Muscle of leg (tissue), 11 donors: ENCODE data around the gene MRPL54. TPM values are rescaled to one million over a fixed set of nuclear protein-coding genes. Genes with fewer than 3 reads are reported as not detected.
A peak's percentile ranks its signal among the peaks of the same experiment; 100 is the strongest.

Experiments used
- DNase-seq: peaks from one replicate; pipeline ENCODE4 v3.0.0; 2013
- H3K27ac ChIP-seq: one replicate; pipeline ENCODE4 v1.5.1; 2013; ENCODE audit warnings: mild to moderate bottlenecking, low read length, control low read depth
- H3K27me3 ChIP-seq: one replicate; pipeline ENCODE4 v1.6.1; 2013; ENCODE audit warnings: low read length; ENCODE audit not compliant: control insufficient read depth, insufficient read depth
- H3K36me3 ChIP-seq: one replicate; pipeline ENCODE4 v1.6.1; 2013; ENCODE audit warnings: low read length; ENCODE audit not compliant: control insufficient read depth, insufficient read depth
- H3K4me1 ChIP-seq: one replicate; pipeline ENCODE4 v1.6.1; 2013; ENCODE audit warnings: low read length; ENCODE audit not compliant: control insufficient read depth, insufficient read depth
- H3K4me3 ChIP-seq: one replicate; pipeline ENCODE4 v1.5.1; 2013; ENCODE audit warnings: low read length, control low read depth
- H3K9me3 ChIP-seq: replicated peaks from 2 replicates; pipeline ENCODE4 v1.6.1; 2013; ENCODE audit warnings: low read depth, low read length; ENCODE audit not compliant: control insufficient read depth
- WGBS: methylation state at CpG from one replicate; pipeline ENCODE4 v1.1.5; 2013; ENCODE audit warnings: missing lambda C conversion rate; ENCODE audit not compliant: insufficient coverage; 5-methylcytosine and 5-hydroxymethylcytosine counted together
- polyA plus RNA-seq, 8 donors: library from polyadenylated mRNA; unstranded; fragments of 120-200 nt; gene quantifications; one replicate each; pipeline versions ENCODE4 v1.2.1 to v1.2.3, GENCODE V29; 2013; ENCODE audit warnings: inconsistent platforms in 1 of 8, low replicate concordance in 1 of 8; ENCODE audit not compliant: insufficient read length in 8 of 8, insufficient read depth in 1 of 8
- total RNA-seq: library from RNA; stranded (reverse); fragments of 120-200 nt; gene quantifications from one replicate; pipeline ENCODE4 v1.2.4, GENCODE V29; 2013

Gene MRPL54
- total and polyA plus RNA-seq, 9 donors = 22.6 to 61.4 (median 30.7) TPM

GRCh38 chr19:3784607-3785450 lies 22.3 kb downstream of the MRPL54 start:
- 20% methylated on average over 14 of the region's 25 CpGs for WGBS
- peaks cover 20% of the 10 kb centered on the region for H3K9me3 ChIP-seq

GRCh38 chr19:3785451-3785937 lies 23.0 kb downstream of the MRPL54 start:
- Histone ChIP-seq H3K4me1 (peaks cover 4% of the 10 kb centered on the region), H3K27ac (no peak overlapping the region), H3K4me3 (peak overlapping the region; percentile 5), H3K36me3 (no peaks in the 10 kb centered on the region), H3K27me3 (peaks cover 40% of the 10 kb centered on the region), H3K9me3 (peaks cover 20% of the 10 kb centered on the region)
- no peak for DNase-seq
- under 1% methylated on average over 40 of the region's 47 CpGs for WGBS

More at GRCh38 chr19:3784607-3785450, 22.3 kb downstream of the MRPL54 start:
- no peaks in the 10 kb centered on the region for H3K36me3 ChIP-seq
- peaks cover 38% of the 10 kb centered on the region for H3K27me3 ChIP-seq
- H3K4me1 ChIP-seq = peaks cover 4% of the 10 kb centered on the region
- peak overlapping the region; percentile 5 for H3K4me3 ChIP-seq
- DNase-seq = no peak
- H3K27ac ChIP-seq = no peak overlapping the region

GRCh38 chr19:3785938-3786824 lies 23.7 kb downstream of the MRPL54 start, which contains the start of gene MATK:
TSS of gene MATK (minus strand) at chr19:3786381. CDS start at chr19:3785135, 1,246 bp downstream.
- DNase-seq = no peak
- H3K27ac ChIP-seq = no peak within 1 kb of the TSS
- WGBS = under 1% methylated on average over 68 of the region's 101 CpGs
- peak within 1 kb of the TSS; percentile 5 for H3K4me3 ChIP-seq
- no peaks in the 10 kb centered on the region for H3K36me3 ChIP-seq
- peaks cover 20% of the 10 kb centered on the region for H3K9me3 ChIP-seq
- H3K4me1 ChIP-seq = peaks cover 4% of the 10 kb centered on the region
- peaks cover 40% of the 10 kb centered on the region for H3K27me3 ChIP-seq

- peaks cover 4% of the 10 kb centered on the region for H3K4me1 ChIP-seq
- H3K27ac ChIP-seq = no peak overlapping the region
- no peak for DNase-seq
- peaks cover 2% of the 10 kb centered on the region for H3K9me3 ChIP-seq
- 40% methylated on average over 9 of the region's 16 CpGs for WGBS
- H3K27me3 ChIP-seq = peaks cover 30% of the 10 kb centered on the region
- H3K4me3 ChIP-seq = no peak overlapping the region
- H3K36me3 ChIP-seq = no peaks in the 10 kb centered on the region
Observed at GRCh38 chr19:3788996-3789778, 26.7 kb downstream of the MRPL54 start.

GRCh38 chr19:3790209-3790734 lies 27.8 kb downstream of the MRPL54 start:
- Histone ChIP-seq H3K4me1 (peaks cover 4% of the 10 kb centered on the region), H3K27ac (no peak overlapping the region), H3K36me3 (no peaks in the 10 kb centered on the region), H3K4me3 (no peak overlapping the region), H3K9me3 (peaks cover 2% of the 10 kb centered on the region), H3K27me3 (peaks cover 19% of the 10 kb centered on the region)
- WGBS = 55% methylated on average over 6 of the region's 6 CpGs
- DNase-seq = no peak

- no peaks in the 10 kb centered on the region for H3K4me1 ChIP-seq
- no peaks in the 10 kb centered on the region for H3K36me3 ChIP-seq
- no peak overlapping the region for H3K4me3 ChIP-seq
- H3K27ac ChIP-seq = no peak overlapping the region
- WGBS = 80% methylated on average over 1 of the region's 7 CpGs
- peaks cover 13% of the 10 kb centered on the region for H3K27me3 ChIP-seq
- peaks cover 2% of the 10 kb centered on the region for H3K9me3 ChIP-seq
- no peak for DNase-seq
Observed at GRCh38 chr19:3790941-3791340, 28.5 kb downstream of the MRPL54 start.

GRCh38 chr19:3792114-3792513 lies 29.6 kb downstream of the MRPL54 start:
- Histone ChIP-seq H3K4me1 (no peaks in the 10 kb centered on the region), H3K9me3 (peaks cover 9% of the 10 kb centered on the region)
- WGBS = no CpG with 5 or more reads among the region's 3 CpGs

GRCh38 chr19:3793799-3794198 lies 31.3 kb downstream of the MRPL54 start:
- Histone ChIP-seq H3K27ac (no peak overlapping the region), H3K4me3 (no peak overlapping the region), H3K4me1 (no peaks in the 10 kb centered on the region), H3K27me3 (peaks cover 2% of the 10 kb centered on the region), H3K36me3 (no peaks in the 10 kb centered on the region), H3K9me3 (peaks cover 9% of the 10 kb centered on the region)
- 94% methylated on average over 2 of the region's 3 CpGs for WGBS
- DNase-seq = no peak

More at GRCh38 chr19:3792114-3792513, 29.6 kb downstream of the MRPL54 start:
- Histone ChIP-seq H3K27me3 (peaks cover 3% of the 10 kb centered on the region), H3K27ac (no peak overlapping the region), H3K36me3 (no peaks in the 10 kb centered on the region), H3K4me3 (no peak overlapping the region)
- no peak for DNase-seq

- no peaks in the 10 kb centered on the region for H3K36me3 ChIP-seq
- peaks cover 17% of the 10 kb centered on the region for H3K27me3 ChIP-seq
- H3K4me3 ChIP-seq = no peak overlapping the region
- DNase-seq = no peak
- no CpG with 5 or more reads among the region's 2 CpGs for WGBS
- peaks cover 7% of the 10 kb centered on the region for H3K9me3 ChIP-seq
- no peak overlapping the region for H3K27ac ChIP-seq
- peaks cover 5% of the 10 kb centered on the region for H3K4me1 ChIP-seq
Observed at GRCh38 chr19:3796358-3796757, 33.9 kb downstream of the MRPL54 start.
